PFSK-1 (cell line): Measurements from ENCODE around the gene B3GNT3.

Experiments used
- FOXP2 ChIP-seq: optimal IDR thresholded peaks from 2 replicates; pipeline ENCODE3; 2011; ENCODE audit warnings: borderline replicate concordance, control low read depth, inconsistent platforms; ENCODE audit not compliant: insufficient read depth; ENCODE audit errors: extremely low read length, extremely low read depth
- POLR2AphosphoS5 ChIP-seq: IDR thresholded peaks from 2 replicates; pipeline ENCODE4 v1.6.1; 2012; ENCODE audit warnings: low read depth, mild to moderate bottlenecking, control low read depth, low read length, moderate library complexity
- REST ChIP-seq, 2 experiments: IDR thresholded peaks; 2 replicates each; pipeline versions ENCODE4 v1.6.1 to v1.8.0; 2011 to 2012; ENCODE audit warnings: low read depth in 2 of 2, low read length in 2 of 2, control low read depth in 1 of 2, inconsistent platforms in 1 of 2, mild to moderate bottlenecking in 1 of 2, moderate library complexity in 1 of 2; ENCODE audit not compliant: insufficient read depth in 1 of 2

- TF ChIP-seq REST (IDR thresholded peaks at IDR 0.05; ENCODE audit: insufficient read depth in 1 of 2, low read depth in 2 of 2, low read length in 2 of 2) (no peak), POLR2AphosphoS5 (no peak), FOXP2 (no peak)
Measured at GRCh38 chr19:17807731-17808316, 12.9 kb downstream of the B3GNT3 start.
